HepG2 (cell line): ENCODE data around the gene TRIM31. TPM values are rescaled to one million over a fixed set of nuclear protein-coding genes. Genes with fewer than 3 reads are reported as not detected.

ENCODE experiments used
- AGO1 ChIP-seq: fragments of 200-400 bp; formaldehyde crosslinking; IDR thresholded peaks from 2 replicates; pipeline ENCODE4 v1.6.1; 2017; ENCODE audit warnings: mild to moderate bottlenecking, low read depth, low read length, moderate library complexity; ENCODE audit not compliant: poor library complexity, severe bottlenecking
- DMAP1 ChIP-seq: IDR thresholded peaks from 2 replicates; pipeline ENCODE4 v1.6.1; 2016
- MAZ ChIP-seq, 2 experiments: sonication (generic) in 1 of 2; formaldehyde crosslinking in 1 of 2; IDR thresholded peaks; 2 replicates each; pipeline versions ENCODE4 v1.5.0 to v1.6.1; 2012 to 2020; ENCODE audit warnings: low read depth in 2 of 2, mild to moderate bottlenecking in 2 of 2, borderline replicate concordance in 1 of 2, improper control_type of control experiment in 1 of 2, low read length in 1 of 2, missing genetic modification reagents in 1 of 2, moderate library complexity in 1 of 2
- SIN3A ChIP-seq: IDR thresholded peaks from 2 replicates; pipeline ENCODE4 v1.6.1; 2011; ENCODE audit warnings: low read depth, mild to moderate bottlenecking, control low read depth, low read length, borderline replicate concordance
- SNAI1 ChIP-seq: sonication (generic); formaldehyde crosslinking; IDR thresholded peaks from 2 replicates; pipeline ENCODE4 v1.5.0; 2020; ENCODE audit warnings: mild to moderate bottlenecking, missing genetic modification reagents, borderline replicate concordance
- TBX3 ChIP-seq: fragments of 450-650 bp; IDR thresholded peaks from 2 replicates; pipeline ENCODE4 v1.6.1; 2017; ENCODE audit warnings: antibody characterized with exemption, mild to moderate bottlenecking, inconsistent platforms, borderline replicate concordance
- ZFP62 ChIP-seq: sonication (generic); formaldehyde crosslinking; IDR thresholded peaks from 2 replicates; pipeline ENCODE4 v1.4.0; 2020; ENCODE audit warnings: missing genetic modification reagents
- ZMYM2 ChIP-seq: sonication (generic); formaldehyde crosslinking; IDR thresholded peaks from 2 replicates; pipeline ENCODE4 v1.8.0; 2022; ENCODE audit warnings: mild to moderate bottlenecking, missing genetic modification reagents
- ZNF441 ChIP-seq: sonication (generic); formaldehyde crosslinking; IDR thresholded peaks from 2 replicates; pipeline ENCODE4 v1.7.0; 2021; ENCODE audit warnings: missing genetic modification reagents, borderline replicate concordance
- ZNF510 ChIP-seq: sonication (generic); formaldehyde crosslinking; IDR thresholded peaks from 2 replicates; pipeline ENCODE4 v1.4.0; 2020; ENCODE audit warnings: low read depth, mild to moderate bottlenecking, missing genetic modification reagents
- ZNF556 ChIP-seq: sonication (generic); formaldehyde crosslinking; IDR thresholded peaks from 2 replicates; pipeline ENCODE4 v1.4.0; 2020; ENCODE audit warnings: mild to moderate bottlenecking, missing genetic modification reagents, borderline replicate concordance
- ZNF589 ChIP-seq: sonication (generic); formaldehyde crosslinking; conservative IDR thresholded peaks from 2 replicates; pipeline ENCODE4 v1.8.0; 2022; ENCODE audit warnings: mild to moderate bottlenecking, moderate library complexity, missing genetic modification reagents
- ZNF777 ChIP-seq: sonication (generic); formaldehyde crosslinking; IDR thresholded peaks from 2 replicates; pipeline ENCODE4 v1.4.0; 2020; ENCODE audit warnings: missing genetic modification reagents
- polyA plus RNA-seq, 8 experiments: library from polyadenylated mRNA; depleted of rRNA in 3 of 8; stranded (reverse) in 7 of 8; unstranded in 1 of 8; fragments of >200 nt; fragmentation: Illumina TruSeq in 4 of 8; extraction: Trizol in 4 of 8; gene quantifications; 2 replicates each; pipeline versions ENCODE4 v1.2.1 to v1.2.3, GENCODE V29; 2011 to 2016; ENCODE audit warnings: low read depth in 4 of 8, missing spikeins in 1 of 8, mixed read lengths in 1 of 8; ENCODE audit not compliant: insufficient read depth in 1 of 8
- total RNA-seq, 5 experiments: library from RNA; depleted of rRNA; stranded (reverse); fragments of >200 nt; fragmentation: Illumina TruSeq; extraction: Trizol; gene quantifications; 2 replicates each; pipeline ENCODE4 v1.2.3, GENCODE V29; 2016; ENCODE audit warnings: low read depth in 1 of 5
- TF ChIP-seq, protein P1 (sequence below): sonication (generic); formaldehyde crosslinking; IDR thresholded peaks from 2 replicates; pipeline ENCODE4 v1.4.0; 2020; ENCODE audit warnings: missing genetic modification reagents
- TF ChIP-seq, protein P2 (sequence below): sonication (generic); formaldehyde crosslinking; IDR thresholded peaks from 2 replicates; pipeline ENCODE4 v1.5.1; 2020; ENCODE audit warnings: mild to moderate bottlenecking, moderate library complexity, missing genetic modification reagents
- TF ChIP-seq, protein P3 (sequence below): sonication (generic); formaldehyde crosslinking; IDR thresholded peaks from 2 replicates; pipeline ENCODE4 v1.4.0; 2020; ENCODE audit warnings: mild to moderate bottlenecking, missing genetic modification reagents, borderline replicate concordance
- TF ChIP-seq, protein P4 (sequence below): sonication (generic); formaldehyde crosslinking; IDR thresholded peaks from 2 replicates; pipeline ENCODE4 v1.4.0; 2020; ENCODE audit warnings: mild to moderate bottlenecking, missing genetic modification reagents

Gene TRIM31
- total and polyA plus RNA-seq, 2 of the 13 experiments (the other 11 are each of a cell fraction or from before 2014, with no cell fraction given) = 0.13 to 0.51 TPM

DNA sequence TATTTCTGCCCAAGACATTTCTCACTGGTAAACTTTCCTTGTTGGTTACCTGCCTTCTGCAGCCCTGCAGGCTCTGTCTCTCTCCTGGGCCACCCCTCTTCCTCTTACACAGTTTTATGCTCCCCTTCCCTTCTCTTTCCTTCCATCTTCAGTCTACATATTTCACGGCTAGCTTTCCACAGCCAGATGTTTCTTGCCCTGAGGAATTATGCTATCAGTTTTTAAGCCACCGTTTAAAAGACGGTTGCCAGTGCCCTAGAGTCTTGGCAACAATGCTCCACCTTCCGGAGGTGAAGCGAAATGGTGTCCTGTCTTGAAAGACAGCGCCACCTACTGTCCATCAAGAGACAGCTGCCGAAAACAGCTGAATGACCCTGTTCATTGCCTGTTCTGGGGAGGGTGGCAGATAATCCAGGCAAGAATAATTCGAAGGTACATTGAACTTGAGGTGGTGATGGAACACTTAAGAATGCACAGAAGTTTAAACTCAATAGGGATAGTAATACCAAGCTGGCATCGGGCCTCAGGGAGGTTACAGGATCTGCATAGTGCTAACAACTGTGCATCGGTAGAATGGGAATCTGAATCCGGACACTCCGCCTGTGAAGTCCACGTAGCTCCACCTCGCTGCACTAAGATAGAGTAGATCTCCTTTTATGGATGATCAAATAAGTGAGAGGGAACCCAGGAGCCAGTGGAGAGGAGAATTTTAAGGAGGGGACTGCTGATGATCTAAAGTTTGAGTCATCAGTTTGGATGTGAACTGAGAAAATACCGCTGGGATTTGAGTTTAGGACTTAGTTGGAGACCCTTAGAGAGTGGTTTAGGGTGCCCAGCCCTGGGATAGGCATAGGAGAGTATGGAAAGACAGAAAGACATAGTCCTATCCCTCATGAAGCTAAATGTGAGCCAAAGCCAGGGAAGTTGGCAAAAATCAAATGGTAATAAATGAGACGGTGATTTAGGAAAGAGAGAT is 18.3 kb upstream of the TRIM31 start (continued):
- TF ChIP-seq, protein P1, sequence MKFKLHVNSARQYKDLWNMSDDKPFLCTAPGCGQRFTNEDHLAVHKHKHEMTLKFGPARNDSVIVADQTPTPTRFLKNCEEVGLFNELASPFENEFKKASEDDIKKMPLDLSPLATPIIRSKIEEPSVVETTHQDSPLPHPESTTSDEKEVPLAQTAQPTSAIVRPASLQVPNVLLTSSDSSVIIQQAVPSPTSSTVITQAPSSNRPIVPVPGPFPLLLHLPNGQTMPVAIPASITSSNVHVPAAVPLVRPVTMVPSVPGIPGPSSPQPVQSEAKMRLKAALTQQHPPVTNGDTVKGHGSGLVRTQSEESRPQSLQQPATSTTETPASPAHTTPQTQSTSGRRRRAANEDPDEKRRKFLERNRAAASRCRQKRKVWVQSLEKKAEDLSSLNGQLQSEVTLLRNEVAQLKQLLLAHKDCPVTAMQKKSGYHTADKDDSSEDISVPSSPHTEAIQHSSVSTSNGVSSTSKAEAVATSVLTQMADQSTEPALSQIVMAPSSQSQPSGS (CRISPR knock-in tag) = peak; percentile 69; the same call in 1 of the 2 replicates
- TF ChIP-seq TBX3 = no peak
- TF ChIP-seq, protein P2, sequence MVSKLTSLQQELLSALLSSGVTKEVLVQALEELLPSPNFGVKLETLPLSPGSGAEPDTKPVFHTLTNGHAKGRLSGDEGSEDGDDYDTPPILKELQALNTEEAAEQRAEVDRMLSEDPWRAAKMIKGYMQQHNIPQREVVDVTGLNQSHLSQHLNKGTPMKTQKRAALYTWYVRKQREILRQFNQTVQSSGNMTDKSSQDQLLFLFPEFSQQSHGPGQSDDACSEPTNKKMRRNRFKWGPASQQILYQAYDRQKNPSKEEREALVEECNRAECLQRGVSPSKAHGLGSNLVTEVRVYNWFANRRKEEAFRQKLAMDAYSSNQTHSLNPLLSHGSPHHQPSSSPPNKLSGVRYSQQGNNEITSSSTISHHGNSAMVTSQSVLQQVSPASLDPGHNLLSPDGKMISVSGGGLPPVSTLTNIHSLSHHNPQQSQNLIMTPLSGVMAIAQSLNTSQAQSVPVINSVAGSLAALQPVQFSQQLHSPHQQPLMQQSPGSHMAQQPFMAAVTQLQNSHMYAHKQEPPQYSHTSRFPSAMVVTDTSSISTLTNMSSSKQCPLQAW (CRISPR knock-in tag) = peak; percentile 87
- TF ChIP-seq ZFP62 (CRISPR knock-in tag) = no peak
- TF ChIP-seq, protein P3, sequence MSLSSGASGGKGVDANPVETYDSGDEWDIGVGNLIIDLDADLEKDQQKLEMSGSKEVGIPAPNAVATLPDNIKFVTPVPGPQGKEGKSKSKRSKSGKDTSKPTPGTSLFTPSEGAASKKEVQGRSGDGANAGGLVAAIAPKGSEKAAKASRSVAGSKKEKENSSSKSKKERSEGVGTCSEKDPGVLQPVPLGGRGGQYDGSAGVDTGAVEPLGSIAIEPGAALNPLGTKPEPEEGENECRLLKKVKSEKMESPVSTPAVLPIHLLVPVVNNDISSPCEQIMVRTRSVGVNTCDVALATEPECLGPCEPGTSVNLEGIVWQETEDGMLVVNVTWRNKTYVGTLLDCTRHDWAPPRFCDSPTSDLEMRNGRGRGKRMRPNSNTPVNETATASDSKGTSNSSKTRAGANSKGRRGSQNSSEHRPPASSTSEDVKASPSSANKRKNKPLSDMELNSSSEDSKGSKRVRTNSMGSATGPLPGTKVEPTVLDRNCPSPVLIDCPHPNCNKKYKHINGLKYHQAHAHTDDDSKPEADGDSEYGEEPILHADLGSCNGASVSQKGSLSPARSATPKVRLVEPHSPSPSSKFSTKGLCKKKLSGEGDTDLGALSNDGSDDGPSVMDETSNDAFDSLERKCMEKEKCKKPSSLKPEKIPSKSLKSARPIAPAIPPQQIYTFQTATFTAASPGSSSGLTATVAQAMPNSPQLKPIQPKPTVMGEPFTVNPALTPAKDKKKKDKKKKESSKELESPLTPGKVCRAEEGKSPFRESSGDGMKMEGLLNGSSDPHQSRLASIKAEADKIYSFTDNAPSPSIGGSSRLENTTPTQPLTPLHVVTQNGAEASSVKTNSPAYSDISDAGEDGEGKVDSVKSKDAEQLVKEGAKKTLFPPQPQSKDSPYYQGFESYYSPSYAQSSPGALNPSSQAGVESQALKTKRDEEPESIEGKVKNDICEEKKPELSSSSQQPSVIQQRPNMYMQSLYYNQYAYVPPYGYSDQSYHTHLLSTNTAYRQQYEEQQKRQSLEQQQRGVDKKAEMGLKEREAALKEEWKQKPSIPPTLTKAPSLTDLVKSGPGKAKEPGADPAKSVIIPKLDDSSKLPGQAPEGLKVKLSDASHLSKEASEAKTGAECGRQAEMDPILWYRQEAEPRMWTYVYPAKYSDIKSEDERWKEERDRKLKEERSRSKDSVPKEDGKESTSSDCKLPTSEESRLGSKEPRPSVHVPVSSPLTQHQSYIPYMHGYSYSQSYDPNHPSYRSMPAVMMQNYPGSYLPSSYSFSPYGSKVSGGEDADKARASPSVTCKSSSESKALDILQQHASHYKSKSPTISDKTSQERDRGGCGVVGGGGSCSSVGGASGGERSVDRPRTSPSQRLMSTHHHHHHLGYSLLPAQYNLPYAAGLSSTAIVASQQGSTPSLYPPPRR = no peak
- no peak for TF ChIP-seq SIN3A
- no peak for TF ChIP-seq AGO1
- TF ChIP-seq ZMYM2 = no peak
- TF ChIP-seq MAZ (IDR thresholded peaks at IDR 0.05; ENCODE audit: borderline replicate concordance, low read depth, low read length) = no peak
- no peak for TF ChIP-seq MAZ (CRISPR knock-in tag; IDR thresholded peaks at IDR 0.05; ENCODE audit: low read depth)
- TF ChIP-seq, protein P4, sequence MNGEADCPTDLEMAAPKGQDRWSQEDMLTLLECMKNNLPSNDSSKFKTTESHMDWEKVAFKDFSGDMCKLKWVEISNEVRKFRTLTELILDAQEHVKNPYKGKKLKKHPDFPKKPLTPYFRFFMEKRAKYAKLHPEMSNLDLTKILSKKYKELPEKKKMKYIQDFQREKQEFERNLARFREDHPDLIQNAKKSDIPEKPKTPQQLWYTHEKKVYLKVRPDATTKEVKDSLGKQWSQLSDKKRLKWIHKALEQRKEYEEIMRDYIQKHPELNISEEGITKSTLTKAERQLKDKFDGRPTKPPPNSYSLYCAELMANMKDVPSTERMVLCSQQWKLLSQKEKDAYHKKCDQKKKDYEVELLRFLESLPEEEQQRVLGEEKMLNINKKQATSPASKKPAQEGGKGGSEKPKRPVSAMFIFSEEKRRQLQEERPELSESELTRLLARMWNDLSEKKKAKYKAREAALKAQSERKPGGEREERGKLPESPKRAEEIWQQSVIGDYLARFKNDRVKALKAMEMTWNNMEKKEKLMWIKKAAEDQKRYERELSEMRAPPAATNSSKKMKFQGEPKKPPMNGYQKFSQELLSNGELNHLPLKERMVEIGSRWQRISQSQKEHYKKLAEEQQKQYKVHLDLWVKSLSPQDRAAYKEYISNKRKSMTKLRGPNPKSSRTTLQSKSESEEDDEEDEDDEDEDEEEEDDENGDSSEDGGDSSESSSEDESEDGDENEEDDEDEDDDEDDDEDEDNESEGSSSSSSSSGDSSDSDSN (CRISPR knock-in tag) = no peak
- no peak for TF ChIP-seq ZNF556
- no peak for TF ChIP-seq ZNF441 (CRISPR knock-in tag)
- TF ChIP-seq SNAI1 (CRISPR knock-in tag) = no peak
- no peak for TF ChIP-seq ZNF510 (CRISPR knock-in tag)
- TF ChIP-seq ZNF589 (CRISPR knock-in tag) = no peak
- TF ChIP-seq DMAP1 = 0 out of 2 replicates have a peak, but pooled peaks have one; percentile 26
- no peak; the same call in 1 of the 2 replicates for TF ChIP-seq ZNF777 (CRISPR knock-in tag)
